ENCODE results near the gene DENND4A. TPM values are rescaled to one million over a fixed set of nuclear protein-coding genes. Genes with fewer than 3 reads are reported as not detected.

DENND4A gene
- total and polyA plus RNA-seq, 3 donors from 2014 or later, result 16.5 to 65.7 (median 63.4) TPM

DNA sequence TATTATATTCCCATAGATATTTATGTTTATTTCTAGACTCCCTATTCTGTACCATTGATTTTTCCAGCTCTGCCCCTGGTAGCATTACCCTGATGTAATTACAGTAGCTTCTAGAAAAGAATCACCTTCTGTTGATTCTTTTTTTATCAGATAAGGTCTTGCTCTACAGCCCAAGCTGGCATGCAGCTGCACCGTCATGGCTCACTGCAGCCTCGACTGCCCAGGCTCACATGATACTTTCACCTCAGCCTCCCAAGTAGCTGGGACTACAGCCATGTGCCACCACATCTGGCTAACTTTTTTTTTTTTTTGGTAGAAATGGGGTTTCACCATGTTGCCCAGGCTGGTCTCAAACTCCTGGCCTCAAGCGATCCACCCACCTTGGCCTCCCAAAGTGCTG lies 128.6 kb downstream of the DENND4A start:
- H3K27me3 ChIP-seq, result no peaks in the 10 kb centered on the region
- no peaks in the 10 kb centered on the region for H3K36me3 ChIP-seq (ENCODE audit: low read depth, missing control alignments)
- H3K4me1 ChIP-seq, result no peaks in the 10 kb centered on the region
- intact Hi-C loops (cut with DNase I; ENCODE audit: low total_unique reads), result no loop called here
- WGBS, 2 donors, result 84 to 94% methylated on average over 3 of the region's 3 CpGs
- no peaks in the 10 kb centered on the region for H3K9me3 ChIP-seq
- no peak overlapping the region for H3K4me3 ChIP-seq
- DNase-seq, result no peak
- TF ChIP-seq, protein P1, sequence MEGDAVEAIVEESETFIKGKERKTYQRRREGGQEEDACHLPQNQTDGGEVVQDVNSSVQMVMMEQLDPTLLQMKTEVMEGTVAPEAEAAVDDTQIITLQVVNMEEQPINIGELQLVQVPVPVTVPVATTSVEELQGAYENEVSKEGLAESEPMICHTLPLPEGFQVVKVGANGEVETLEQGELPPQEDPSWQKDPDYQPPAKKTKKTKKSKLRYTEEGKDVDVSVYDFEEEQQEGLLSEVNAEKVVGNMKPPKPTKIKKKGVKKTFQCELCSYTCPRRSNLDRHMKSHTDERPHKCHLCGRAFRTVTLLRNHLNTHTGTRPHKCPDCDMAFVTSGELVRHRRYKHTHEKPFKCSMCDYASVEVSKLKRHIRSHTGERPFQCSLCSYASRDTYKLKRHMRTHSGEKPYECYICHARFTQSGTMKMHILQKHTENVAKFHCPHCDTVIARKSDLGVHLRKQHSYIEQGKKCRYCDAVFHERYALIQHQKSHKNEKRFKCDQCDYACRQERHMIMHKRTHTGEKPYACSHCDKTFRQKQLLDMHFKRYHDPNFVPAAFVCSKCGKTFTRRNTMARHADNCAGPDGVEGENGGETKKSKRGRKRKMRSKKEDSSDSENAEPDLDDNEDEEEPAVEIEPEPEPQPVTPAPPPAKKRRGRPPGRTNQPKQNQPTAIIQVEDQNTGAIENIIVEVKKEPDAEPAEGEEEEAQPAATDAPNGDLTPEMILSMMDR (IDR thresholded peaks at IDR 0.05), result no peak
- no peak for TF ChIP-seq POLR2A (IDR thresholded peaks at IDR 0.05)
- no peak overlapping the region for H3K27ac ChIP-seq

DNA sequence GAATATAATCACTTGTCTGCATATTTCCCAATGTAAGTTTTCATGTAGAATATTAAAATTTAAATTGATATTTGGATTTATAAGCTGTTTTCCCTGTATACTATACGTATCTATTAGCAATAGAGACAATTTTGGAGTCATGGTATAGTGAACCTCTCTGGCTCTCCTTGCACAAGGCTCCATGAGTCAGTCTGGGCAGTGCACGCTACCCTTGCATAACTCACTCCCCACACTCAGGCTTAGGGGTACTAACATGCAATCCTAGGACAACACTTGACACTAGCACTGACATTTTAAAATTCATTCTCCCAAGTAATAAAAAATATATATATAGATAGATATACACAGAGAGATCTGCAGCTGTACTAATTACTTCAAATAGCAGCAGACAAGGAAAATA lies 131.2 kb downstream of the DENND4A start:
- WGBS, 2 donors, result 94 to 97% methylated on average over 2 of the region's 2 CpGs
- DNase-seq, result no peak
- Histone ChIP-seq H3K4me3 (no peak overlapping the region), H3K4me1 (no peaks in the 10 kb centered on the region), H3K27me3 (no peaks in the 10 kb centered on the region), H3K27ac (no peak overlapping the region), H3K9me3 (no peaks in the 10 kb centered on the region), H3K36me3 (ENCODE audit: low read depth, missing control alignments) (no peaks in the 10 kb centered on the region)
- TF ChIP-seq POLR2A (IDR thresholded peaks at IDR 0.05), result no peak
- TF ChIP-seq, protein P1 (IDR thresholded peaks at IDR 0.05), result no peak
- intact Hi-C loops (cut with DNase I; ENCODE audit: low total_unique reads), result no loop called here

DNA sequence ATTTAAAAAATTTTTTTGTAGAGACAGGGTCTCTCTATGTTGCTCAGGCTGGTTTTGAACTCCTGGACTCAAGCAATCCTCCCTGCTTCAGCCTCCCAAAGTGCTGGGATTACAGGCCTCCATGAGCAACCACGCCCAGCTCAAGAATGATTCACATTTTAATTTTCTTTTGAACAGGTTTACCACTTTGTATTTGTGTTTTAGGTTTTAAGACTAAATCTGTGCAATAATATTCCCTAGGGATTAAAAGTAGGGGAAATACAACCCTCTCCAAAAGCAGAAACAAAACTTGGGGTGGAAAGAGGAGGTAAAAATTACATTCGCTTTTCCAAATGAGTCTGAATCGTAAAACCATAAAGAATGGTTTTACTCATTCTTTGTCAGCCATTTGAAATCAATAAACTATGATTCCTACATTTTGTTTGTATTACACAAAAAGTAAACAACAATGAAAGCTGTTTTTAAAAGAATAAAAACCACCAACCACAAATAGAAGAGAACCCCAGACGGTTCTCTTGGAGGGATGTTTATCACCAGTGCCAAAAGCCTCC lies 132.5 kb downstream of the DENND4A start:
- Histone ChIP-seq H3K4me3 (no peak overlapping the region), H3K9me3 (no peaks in the 10 kb centered on the region), H3K36me3 (ENCODE audit: low read depth, missing control alignments) (no peaks in the 10 kb centered on the region), H3K4me1 (no peaks in the 10 kb centered on the region), H3K27me3 (no peaks in the 10 kb centered on the region), H3K27ac (no peak overlapping the region)
- TF ChIP-seq POLR2A (IDR thresholded peaks at IDR 0.05), result no peak
- TF ChIP-seq, protein P1 (IDR thresholded peaks at IDR 0.05), result no peak
- DNase-seq, result no peak
- intact Hi-C loops (cut with DNase I; ENCODE audit: low total_unique reads), result no loop called here
- WGBS, 2 donors, result 85 to 92% methylated on average over 4 of the region's 4 CpGs

DNA sequence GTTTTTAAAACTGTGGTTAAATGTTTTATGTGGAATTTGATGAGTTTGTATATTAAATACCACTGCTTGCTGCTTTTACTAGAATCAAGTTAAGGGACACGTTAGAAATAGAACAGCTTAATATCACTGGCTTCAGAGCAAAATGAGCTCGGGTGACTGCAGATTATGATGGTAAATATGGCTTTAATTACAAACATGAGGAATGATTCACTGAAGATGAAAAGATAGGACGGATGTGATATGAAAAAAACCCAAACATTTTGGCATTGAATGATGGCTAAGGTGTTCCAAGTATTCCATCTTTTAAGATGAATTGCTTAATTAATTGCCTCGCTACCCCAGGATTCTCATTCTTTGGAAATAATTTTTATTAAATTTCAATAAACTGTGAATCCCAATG lies 136.6 kb downstream of the DENND4A start:
- no peaks in the 10 kb centered on the region for H3K4me1 ChIP-seq
- H3K9me3 ChIP-seq, result no peaks in the 10 kb centered on the region
- DNase-seq, result no peak
- WGBS, 2 donors, result 83 to 89% methylated on average over 4 of the region's 4 CpGs
- no peak overlapping the region for H3K4me3 ChIP-seq
- intact Hi-C loops (cut with DNase I; ENCODE audit: low total_unique reads), result no loop called here
- no peak for TF ChIP-seq POLR2A (IDR thresholded peaks at IDR 0.05)
- TF ChIP-seq, protein P1 (IDR thresholded peaks at IDR 0.05), result no peak
- H3K27me3 ChIP-seq, result no peaks in the 10 kb centered on the region
- H3K36me3 ChIP-seq (ENCODE audit: low read depth, missing control alignments), result no peaks in the 10 kb centered on the region
- no peak overlapping the region for H3K27ac ChIP-seq

DNA sequence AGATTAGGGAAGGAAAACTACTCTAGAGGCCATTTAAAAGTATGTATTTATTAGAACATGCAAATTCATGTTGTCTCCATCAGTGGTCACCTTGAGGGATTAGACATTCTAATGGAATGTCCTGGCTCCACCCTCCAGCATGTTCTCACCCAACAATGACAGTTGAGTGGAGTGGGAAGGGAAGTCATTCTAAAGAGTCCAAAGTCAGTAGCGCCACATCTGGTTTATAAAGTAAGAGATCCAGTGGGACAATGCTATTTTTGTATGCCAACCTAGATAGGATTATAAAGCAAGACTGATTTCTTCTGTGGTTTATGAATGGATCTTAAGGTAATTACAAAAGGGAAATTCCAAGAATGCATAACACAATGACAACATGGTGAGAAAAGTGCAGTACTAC lies 137.1 kb downstream of the DENND4A start:
- intact Hi-C loops (cut with DNase I; ENCODE audit: low total_unique reads), result no loop called here
- no peak for DNase-seq
- 91 to 96% methylated on average over 1 of the region's 1 CpG for WGBS, 2 donors
- no peak overlapping the region for H3K27ac ChIP-seq
- H3K4me1 ChIP-seq, result no peaks in the 10 kb centered on the region
- H3K9me3 ChIP-seq, result no peaks in the 10 kb centered on the region
- H3K4me3 ChIP-seq, result no peak overlapping the region
- H3K27me3 ChIP-seq, result no peaks in the 10 kb centered on the region
- no peaks in the 10 kb centered on the region for H3K36me3 ChIP-seq (ENCODE audit: low read depth, missing control alignments)
- TF ChIP-seq POLR2A (IDR thresholded peaks at IDR 0.05), result no peak
- TF ChIP-seq, protein P1 (IDR thresholded peaks at IDR 0.05), result no peak
